EL (cell line): ENCODE measurements around the gene AFAP1.

Experiments
- DNase-seq: peaks from one replicate; pipeline ENCODE4 v3.0.0-alpha.2; 2016

The AFAP1 gene

DNA sequence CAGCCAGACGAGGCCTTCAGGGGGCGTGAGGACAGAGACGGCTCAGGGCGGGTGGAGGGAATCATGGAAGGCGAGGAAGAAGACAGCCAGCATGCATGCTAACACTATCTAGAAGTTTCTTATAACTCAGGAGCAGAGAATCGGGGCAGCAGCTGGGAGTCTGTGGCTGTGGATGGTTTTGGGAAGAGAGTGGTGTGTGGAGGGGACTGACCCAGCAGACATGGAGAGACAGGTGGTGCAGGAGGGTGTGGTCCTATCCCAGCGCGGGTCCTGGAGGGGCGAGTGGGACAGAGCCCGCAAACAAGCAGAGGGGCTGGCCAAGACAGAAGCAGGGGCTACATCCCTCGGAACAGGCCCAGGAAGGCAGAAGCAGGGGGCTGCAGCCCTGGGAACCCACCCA is 192.1 kb downstream of the AFAP1 start:
- no peak for DNase-seq

DNA sequence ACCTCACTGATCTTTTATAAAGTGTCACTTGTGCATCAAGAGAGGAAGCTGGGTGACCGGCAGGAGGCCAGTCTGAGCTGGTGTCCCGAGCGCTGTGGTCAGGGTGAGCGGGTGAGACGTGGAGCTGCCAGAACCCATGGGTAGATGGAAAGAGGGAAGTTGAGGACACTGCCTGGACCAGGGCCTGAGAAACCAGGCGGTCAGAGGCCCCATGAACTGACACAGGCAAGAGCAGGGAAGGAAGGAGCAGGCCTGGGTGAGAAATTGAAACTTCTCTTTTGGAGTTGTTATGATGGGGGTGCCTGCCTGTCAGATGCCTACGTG is 192.6 kb downstream of the AFAP1 start:
- no peak for DNase-seq

DNA sequence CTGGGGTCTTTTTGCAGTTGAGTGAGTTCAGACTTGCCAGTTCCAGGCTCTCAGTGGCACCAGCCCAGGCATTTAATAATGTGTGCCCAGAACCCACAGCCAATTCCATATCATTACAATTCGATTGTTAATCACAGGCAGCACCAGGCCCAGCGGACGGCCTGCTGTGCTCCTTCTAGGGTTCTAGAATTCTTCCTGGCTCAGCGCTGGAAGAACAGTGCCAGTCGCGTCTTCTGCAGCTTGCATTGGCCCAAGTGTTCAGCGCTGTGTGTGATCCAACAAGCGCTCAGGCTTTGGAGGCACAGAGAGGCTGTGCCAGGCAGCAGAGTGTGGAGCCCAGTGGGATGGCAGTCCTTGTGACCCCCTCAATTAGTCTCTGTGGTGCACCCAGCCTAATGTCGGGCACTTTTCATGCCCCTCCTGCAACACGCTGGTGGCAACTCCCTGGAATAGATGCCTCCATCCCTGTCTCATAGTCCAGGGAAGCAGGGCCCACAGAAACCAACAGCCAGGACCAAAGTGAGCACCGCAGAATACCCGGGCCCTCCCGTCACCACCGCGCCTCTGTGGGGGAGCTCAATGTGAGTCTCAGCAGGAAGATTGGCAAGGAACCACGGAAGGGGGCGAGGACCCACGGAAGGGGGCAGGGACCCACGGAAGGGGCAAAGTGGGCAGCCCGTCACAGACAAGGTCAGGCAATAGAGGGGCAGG is 193.2 kb downstream of the AFAP1 start:
- DNase-seq: no peak

DNA sequence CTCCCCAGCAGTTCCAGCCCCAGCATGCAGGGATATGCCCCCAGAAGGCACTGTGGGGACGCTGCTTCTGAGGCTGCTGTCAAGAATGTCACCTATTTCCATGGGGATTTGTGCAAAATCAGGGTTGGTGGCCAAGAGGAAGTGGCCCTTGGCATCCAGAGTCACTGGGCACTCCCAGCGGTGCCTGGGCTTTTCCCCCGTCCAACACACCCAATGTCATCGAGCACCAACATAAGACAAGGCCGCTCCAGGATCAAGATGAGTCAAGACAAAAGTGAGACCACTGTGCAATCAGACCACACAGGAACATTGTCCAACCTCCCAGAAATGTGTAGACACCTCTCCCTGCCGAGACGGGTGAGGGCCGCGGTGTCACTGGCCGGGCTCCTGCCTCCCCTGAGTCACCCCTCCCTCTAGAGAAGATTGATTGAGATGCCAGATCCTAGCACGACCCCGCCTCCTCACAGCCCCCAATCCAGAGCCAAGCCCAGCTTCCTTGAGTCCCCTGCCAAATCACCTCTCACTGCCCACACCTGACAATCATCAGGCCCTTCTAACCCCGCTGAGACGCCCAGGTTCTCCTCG is 194.3 kb downstream of the AFAP1 start:
- no peak for DNase-seq

DNA sequence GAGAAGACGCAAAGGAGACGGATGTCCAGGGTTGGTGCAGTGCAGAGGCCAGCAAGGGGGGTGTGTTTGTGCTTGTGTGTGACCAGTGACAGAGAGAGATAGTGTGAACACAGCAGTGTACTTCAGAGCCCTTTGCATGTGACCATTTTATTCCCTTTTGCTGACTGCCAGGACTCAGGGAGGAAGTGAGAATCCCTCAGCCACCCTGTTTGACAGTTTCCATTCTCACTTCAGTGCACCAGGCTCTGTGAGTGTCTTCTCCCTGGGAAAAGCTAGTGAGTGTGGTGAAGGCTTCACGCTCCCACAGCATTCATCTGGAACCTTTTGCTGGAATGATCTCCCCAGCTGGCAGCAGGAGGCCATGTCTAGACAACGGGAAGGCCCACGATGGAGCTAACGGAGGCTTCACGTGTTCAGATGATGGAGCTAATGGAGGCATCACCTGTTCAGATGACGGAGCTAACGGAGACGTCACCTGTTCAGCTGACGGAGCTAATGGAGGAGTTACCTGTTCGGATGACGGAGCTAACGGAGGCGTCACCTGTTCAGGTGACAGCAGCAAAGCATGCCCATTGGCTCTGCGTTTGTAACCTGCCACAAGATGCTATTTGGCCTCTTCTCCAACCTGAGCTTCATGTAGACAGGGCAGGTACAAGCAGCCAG is 195.4 kb downstream of the AFAP1 start:
- DNase-seq: no peak

DNA sequence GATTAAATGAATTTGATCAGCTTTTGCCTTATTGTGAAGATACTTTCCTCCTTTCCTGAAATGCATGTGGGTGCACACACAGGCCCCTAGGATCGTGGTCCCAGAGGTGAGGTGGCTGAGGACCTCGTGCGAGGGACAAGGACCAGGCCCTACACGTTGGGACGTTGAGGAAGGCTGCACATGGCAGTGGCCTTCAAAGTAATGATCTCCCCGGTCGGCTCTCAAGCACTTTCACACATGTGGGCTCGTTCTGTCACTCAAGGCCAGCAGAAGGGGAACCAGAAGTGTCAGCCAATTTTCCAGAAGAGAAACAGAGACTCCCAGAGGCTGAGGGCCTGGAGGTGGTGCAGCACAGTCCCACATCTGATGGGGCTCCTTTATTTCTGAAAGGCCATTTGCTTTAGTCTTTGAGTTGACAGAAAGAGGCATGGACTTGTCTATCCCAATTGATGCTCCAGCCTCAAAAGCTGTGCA is 196.8 kb downstream of the AFAP1 start:
- no peak for DNase-seq

DNA sequence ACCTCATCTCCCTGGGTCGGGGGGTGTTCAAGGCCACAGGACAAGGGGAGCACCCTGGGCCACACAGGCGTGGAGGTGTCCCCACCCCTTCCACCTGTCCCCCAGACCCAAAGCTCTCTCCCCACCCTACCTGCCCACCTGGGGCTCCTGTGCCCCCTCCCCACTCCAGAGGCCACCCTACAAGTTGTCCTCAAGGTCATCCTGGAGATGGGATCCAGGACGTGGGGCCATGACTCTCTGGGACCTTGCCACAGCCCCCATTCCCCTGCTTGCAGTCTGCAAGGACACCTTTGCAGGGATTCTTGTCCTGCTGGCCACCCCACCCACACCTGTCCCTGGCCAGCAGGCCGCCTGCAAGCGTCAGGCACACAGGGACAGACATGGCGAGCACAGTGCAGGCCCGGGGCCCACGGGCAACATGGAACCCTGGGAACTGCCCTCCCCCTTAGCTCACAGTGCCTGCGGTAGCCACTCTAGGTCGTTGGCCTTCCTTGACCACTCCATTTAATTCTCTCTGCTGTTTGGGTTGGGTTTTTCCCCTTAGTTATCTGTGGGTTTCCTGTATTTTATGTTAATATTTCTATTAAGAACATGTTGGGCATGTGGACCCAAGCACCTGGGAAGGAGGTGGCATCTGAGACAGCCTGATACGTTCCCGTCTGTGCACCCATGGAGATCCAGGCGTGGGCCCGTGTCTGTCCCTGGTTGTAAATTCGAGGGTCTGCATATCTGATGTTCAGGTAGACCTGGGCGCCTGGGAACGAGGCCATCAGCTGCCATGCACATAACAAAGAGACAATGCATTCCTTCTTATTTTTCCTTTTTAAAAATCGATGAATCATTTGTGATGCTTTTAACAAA is 197.5 kb downstream of the AFAP1 start:
- DNase-seq: no peak

DNA sequence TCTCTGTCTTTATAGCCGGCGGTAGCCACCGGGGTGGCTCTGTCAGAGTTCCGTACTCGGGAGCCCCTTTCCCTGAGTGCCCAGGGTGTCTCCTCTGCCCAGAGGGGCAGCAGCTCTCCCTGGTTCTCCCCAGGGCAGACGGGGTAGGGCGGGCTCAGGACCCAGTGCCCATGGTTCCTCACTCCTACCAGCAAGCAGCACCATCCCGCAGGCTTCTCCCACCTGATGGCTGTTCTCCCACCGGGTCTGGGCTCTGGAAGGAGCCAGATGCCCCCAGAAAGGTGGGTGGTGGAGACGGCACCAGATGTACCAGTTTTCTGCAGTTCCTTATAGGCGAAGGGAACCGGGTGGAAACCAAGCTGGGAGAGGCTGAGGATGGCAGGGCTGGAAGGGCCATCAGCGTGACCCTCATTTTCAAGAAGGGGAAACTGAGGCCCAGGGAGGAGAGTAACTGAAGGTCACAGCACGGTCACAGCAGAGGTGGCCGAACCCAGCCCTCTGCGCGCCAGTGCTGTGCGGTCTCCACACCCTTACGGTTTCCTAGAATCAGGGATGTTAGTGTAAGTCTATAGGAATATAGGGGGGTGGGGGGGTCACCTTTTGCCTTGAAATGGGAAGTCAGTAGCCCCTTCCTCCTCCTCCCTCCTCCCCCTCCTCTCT is 198.7 kb downstream of the AFAP1 start:
- no peak for DNase-seq

DNA sequence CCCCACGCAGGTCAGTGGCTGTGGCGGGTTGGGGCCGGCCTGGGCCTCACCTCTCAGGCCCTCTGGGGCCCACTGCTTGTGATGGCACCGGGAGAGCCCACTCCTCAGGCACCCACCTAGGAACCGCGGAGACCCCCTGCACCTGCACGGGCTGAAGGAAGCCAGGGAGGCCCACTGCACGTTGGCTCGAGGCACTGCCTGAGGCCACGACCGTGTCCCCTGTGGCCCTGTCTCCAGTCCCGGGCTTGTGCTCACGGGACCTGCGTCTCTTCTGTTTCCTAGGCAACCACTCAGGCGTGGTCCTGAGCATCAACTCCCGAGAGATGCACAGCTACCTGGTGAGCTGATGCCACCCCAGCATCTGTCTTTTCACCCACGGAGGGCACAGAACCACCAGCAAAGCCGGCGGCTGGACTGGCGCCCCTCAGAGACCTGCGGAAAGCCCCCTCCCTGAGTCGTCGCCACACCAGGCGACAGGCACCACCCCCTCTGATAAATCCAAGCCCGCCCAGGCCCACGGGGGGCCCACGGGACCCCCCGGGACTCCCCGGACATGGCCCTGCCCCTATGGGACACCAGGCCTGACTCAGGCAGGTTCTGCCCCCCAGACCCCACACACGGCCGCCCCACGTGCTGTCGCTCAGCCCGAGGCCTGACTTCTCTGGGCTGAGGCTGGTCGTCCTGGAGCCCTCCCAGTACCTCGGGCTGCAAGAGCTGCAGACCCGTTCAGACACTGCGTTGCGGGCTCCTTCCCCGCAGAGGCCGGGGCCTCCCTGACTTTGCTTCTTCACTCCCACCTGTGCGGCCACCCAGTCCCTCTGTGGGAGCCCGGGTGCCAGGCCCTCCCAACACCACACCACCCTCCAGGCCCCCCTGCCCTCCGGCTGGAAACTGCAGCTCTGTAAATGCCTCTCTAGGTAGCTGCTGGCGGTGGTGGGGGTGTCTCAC is 199.5 kb downstream of the AFAP1 start:
- DNase-seq: no peak

DNA sequence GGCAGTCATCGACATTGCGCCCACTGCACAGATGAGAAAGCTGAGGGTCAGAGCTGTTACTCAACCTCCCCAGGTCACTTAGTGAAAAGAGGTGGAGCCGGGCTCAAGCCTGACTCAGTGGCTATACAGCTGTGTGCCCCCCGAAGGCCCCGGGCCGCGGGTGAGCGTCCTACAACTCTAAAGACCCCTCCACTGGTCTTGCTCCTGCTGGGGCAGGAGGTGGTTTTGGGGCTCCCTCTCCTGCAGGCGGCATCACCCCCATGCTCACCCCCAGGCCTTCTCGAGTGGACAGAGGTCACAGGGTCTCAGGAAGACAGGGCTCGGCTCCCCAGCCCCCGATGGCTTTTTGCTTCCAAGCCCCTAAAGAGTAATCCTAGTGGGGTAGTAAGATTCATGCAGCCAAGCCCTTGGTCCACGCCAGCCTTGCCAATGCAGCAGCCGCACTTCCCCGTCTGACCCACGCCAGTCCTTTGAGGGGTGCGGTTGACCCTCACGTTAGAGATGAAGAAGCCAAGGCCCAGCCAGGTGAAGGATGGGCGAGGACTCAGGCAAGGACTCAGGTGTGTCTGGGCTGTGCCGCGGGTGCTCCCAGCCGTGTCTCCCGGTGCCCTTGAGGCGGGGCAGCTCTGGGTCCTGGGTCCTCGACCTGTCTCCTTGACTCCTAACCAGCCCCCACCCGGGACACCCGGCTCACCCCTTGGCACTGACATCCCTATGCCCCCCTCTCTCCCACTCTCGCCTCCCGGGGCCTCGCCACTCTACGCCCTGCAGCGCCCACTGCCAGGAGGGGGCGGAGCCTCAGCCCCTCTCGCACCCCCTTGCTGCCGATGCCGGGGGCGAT is 200.4 kb downstream of the AFAP1 start:
- DNase-seq: no peak

DNA sequence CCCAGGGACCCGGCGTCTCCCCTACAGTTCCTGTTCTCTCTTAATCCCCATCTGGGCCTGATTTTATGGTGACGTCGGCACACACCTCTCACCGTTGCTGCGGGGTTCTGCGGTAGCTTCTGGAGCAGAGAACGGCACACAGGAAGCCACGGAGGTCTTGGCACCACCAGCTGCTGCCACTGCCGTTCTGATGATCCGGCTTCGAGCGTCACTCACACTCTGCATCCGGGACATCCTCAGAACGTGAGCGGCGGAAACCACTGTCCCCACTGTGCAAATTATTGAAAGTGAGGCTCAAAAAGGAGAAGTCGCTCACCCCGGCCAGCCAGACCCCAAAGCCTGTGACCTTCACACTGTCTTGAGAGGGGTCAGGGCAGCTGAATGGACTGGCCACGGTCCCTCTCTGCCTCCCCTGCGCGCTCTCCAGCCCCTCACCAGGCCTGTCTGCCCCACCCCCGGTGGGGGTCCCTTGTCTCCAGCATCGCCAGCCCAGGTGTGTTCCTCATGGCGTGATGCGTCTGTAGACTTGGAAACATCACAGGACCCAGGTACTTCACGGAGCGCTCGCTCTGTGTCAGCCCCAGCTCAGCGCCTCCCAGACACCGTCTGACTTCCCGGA is 201.1 kb downstream of the AFAP1 start:
- DNase-seq: no peak

DNA sequence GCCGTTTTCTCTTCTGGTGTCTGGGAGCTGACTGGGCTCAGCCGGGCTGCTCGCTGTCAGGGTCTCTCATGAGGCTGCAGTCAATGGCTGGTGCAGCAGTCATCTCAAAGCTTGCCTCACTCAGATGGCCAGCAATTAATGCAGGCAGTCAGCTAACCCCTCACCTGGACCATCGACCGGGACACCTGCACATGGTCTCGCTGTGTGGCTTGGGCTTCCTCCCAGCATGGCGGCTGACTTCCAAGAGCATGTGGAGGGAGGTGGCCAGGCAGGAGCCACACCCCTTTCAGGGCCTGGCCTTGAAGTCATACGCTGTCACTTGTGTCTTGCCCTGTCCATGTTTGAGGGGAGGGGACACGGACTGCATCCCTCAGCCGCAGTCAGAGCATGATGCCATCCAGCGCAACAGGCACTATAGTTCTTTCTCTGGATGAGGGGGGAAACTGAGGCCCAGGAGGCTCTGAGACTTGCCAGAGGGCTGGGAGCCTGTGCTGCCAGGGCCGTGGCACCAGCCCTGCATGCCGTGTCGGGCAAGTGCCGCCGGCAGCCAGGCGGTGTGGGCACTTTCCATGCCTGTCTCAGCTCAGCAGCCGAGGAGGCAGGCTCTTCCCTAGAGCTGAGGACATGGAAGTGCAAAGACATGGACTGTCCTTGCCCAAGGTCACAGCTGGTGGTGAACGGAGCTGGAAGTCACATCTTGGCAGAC is 201.8 kb downstream of the AFAP1 start:
- DNase-seq: no peak

DNA sequence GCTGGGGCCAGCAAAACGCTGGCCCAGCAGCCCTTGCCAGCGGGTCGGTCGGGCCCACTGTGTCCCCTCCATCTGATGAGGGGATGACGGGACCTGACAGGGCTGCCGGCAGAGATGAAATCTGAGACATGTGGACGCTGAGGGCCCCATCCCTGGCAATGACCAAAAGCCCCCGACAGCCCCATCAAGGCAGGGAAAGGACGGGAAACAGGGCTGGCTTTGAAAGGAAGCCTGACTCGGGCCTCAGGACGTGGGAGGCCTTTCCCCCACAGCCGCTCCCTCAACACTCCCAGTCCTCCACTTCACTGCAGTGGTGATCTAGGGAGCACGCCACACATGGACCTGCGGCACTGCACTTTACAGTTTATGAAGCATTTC is 202.4 kb downstream of the AFAP1 start:
- no peak for DNase-seq

DNA sequence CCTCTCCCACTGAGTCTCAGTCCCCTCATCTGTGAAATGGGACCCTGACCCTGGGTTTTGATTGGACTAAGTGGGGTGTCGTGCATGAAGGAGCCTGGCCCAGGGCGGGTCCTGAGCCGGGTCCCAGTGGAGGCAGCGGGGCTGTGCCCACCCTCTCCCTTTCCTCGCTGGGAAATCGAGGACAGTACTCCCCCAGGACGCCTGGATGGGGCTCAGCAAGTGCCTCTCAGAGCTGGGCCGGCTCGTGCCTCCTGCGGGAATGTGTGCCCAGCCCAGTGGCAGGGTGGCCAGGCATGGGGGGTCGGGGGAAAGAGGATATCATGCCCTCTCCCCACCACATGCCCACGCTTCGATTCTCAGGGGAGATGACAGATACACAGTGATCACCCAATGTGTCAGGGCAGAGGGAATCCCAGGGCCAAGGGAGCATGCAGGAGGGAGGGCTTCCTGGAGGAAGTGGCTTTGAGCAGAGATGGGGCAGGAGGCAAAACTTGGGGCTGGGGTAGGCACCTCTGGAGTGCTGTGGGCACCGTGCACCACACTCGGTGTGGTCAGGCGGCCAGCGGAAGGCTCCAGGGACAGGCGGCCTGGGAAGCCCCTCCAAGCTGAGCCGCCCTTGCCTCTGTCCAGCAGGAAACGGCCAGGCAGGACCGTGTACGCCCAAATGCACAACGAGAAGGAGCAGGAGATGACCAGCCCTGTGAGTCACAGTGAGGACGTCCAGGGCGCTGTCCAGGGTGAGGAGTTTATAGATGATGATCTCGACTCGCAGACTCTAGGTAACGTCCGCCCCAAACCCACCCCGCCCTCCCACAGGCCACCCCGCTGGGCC is 203.0 kb downstream of the AFAP1 start:
- peak; percentile 33 for DNase-seq

DNA sequence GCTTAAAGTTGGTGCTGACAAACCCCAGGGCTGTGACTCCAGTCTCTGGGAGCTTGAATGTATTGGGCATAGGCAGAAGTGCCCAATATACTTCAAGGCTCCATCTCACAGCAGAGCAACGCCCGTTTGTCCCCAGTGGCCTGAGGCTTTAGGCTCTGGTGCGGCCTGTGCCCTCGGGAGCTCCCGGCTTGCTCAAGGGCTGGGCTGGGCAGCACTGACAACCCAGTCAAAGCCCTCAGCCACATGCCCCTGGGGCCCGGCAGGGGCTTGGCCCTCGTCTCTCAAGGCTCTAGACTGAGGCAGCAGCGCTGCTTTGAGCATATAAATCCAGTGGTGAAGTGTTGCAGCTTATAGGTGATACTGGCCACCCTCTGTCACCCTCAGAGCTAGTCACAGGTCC is 203.7 kb downstream of the AFAP1 start:
- no peak for DNase-seq

DNA sequence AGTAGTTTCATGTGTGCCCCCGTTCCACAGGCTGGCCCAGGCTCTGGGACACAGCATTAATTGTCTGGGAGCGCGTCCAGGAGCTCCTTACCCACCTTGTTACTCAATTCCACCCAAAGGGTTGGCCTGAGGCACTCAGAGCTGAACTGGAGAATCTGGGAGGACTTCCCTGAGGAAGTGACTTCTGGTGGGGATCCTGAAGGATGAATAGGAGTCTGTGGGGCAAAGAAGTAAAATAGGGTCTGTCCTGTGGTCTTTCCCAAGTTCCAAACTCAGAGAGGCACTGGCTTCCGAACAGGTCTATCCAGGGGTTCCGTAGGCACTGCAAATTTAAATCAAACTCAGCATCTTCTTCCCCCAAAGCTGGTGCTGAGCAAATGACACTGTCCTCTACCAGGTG is 204.3 kb downstream of the AFAP1 start:
- no peak for DNase-seq

DNA sequence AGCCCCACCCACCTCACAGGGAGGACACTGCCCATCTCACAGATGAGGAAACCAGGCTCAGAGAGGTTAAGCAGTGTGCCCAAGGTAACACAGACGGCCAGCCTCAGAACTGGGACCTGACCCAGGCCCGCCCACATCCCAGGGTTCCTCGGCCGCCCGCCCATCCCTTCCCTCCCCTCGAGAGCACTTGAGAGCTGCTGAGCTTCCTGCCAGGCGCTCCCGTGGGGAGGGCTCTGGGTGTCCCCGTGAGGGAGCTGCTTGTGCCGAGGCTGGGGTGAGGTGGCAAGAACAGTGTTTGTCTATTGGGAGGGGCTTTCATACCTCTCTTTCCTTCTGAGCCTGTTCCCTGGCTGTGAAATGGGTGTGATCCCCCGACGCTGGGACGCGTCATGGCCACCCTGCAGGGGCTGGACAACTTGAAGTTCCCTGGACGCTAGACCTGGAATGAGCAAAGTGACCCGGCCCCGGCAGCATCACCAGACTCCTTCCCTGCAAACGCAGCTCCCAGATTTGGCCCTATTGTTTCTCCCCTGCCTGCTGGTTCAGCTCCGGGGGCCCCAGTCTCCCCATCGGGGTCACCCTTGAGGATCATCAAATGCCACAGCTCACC is 204.9 kb downstream of the AFAP1 start:
- DNase-seq: no peak
